ENCODE data around the gene C2orf78. TPM values are rescaled to one million over a fixed set of nuclear protein-coding genes. Genes with fewer than 3 reads are reported as not detected.

Gene C2orf78
- total and polyA plus RNA-seq, 10 donors = not detected

DNA sequence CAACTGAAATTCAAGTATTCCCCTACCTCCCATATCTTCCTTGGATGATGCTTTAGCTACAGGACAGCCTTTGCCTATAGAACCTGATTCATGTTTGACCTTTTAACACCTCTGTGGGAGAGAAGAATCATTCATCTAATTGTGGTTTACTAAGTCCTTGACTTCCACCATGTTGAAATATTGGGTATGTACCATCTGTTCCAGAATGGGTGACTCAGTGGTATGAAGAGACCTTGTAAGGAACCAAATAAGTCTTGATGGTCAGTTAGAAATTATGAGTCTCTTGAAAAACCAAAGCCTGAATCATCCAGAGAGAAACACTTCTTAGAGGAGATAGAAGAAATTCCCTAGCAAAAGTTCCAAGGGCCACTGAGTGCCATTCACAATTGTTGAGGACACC lies 72.2 kb downstream of the C2orf78 start:
- no peak overlapping the region for H3K4me3 ChIP-seq

DNA sequence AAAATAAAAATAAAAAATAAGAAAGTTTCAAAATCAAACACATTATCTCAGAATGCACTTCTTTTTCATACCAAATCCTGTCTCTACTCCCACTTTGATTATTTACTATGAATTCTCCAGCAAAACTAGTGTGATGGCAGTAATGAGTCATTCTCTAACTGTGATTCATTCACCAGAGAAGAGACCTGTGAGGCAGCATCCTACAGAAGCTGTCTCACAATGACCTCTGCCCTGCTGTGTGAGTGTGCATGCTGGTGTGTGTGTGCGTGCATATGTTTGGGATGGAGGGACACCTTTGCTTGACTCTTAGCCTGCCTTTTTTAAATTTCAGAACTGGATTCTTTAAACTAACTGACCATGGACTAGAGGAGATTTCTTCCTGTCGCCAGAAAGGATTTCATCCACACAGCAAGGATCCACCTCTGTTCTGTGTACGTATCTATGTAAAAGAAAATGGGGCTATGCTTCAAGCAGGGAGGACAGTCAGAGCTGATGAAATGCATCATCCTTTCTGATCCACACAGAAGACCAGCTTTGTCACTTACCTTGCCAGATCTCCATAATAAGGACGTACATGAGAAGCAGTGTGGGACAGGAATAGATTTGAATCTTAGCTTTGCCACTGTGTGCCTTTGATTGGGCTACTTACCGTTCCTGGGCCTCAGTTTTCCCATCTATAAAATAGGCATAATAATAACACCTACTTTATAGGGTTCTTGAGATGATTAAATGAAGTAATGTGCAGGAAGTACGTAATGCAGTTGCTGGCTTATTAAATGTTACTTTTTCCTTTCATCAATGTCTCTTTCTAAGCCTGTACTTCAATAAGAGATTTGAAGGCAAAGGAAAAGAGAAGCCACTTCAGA lies 76.0 kb downstream of the C2orf78 start:
- H3K4me1 ChIP-seq = no peaks in the 10 kb centered on the region
- no peaks in the 10 kb centered on the region for H3K9me3 ChIP-seq
- peaks cover 0 to 99% (median 82%) of the 10 kb centered on the region in 6 donors for H3K36me3 ChIP-seq
- no peaks in the 10 kb centered on the region for H3K27me3 ChIP-seq (replicated peaks in 1 of 7)
- intact Hi-C loops (cut with DNase I; ENCODE audit: low total_unique reads) = no loop called here
- H3K4me3 ChIP-seq = no peak overlapping the region
- no peak for DNase-seq
- no peak overlapping the region for H3K27ac ChIP-seq
- 89 to 97% (median 95%) methylated on average over 6 of the region's 6 CpGs for WGBS, 5 donors
- TF ChIP-seq POLR2AphosphoS5 (IDR thresholded peaks at IDR 0.05) (no peak), POLR2A (IDR thresholded peaks at IDR 0.05) (no peak)
- TF ChIP-seq, protein P1, sequence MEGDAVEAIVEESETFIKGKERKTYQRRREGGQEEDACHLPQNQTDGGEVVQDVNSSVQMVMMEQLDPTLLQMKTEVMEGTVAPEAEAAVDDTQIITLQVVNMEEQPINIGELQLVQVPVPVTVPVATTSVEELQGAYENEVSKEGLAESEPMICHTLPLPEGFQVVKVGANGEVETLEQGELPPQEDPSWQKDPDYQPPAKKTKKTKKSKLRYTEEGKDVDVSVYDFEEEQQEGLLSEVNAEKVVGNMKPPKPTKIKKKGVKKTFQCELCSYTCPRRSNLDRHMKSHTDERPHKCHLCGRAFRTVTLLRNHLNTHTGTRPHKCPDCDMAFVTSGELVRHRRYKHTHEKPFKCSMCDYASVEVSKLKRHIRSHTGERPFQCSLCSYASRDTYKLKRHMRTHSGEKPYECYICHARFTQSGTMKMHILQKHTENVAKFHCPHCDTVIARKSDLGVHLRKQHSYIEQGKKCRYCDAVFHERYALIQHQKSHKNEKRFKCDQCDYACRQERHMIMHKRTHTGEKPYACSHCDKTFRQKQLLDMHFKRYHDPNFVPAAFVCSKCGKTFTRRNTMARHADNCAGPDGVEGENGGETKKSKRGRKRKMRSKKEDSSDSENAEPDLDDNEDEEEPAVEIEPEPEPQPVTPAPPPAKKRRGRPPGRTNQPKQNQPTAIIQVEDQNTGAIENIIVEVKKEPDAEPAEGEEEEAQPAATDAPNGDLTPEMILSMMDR (IDR thresholded peaks at IDR 0.05 in 8 of 11, conservative IDR thresholded peaks at IDR 0.05 in 3 of 11) = no peak

More for the DNA sequence above, 72.2 kb downstream of the C2orf78 start:
- peaks cover 0 to 99% (median 80%) of the 10 kb centered on the region in 6 donors for H3K36me3 ChIP-seq
- no peaks in the 10 kb centered on the region for H3K4me1 ChIP-seq
- TF ChIP-seq POLR2A (IDR thresholded peaks at IDR 0.05) (no peak), POLR2AphosphoS5 (IDR thresholded peaks at IDR 0.05) (no peak)
- TF ChIP-seq, protein P1 (IDR thresholded peaks at IDR 0.05 in 8 of 11, conservative IDR thresholded peaks at IDR 0.05 in 3 of 11) = no peak
- H3K27ac ChIP-seq = no peak overlapping the region
- intact Hi-C loops (cut with DNase I; ENCODE audit: low total_unique reads) = no loop called here
- H3K27me3 ChIP-seq (replicated peaks in 1 of 7) = no peaks in the 10 kb centered on the region
- DNase-seq = no peak
- H3K9me3 ChIP-seq = no peaks in the 10 kb centered on the region

DNA sequence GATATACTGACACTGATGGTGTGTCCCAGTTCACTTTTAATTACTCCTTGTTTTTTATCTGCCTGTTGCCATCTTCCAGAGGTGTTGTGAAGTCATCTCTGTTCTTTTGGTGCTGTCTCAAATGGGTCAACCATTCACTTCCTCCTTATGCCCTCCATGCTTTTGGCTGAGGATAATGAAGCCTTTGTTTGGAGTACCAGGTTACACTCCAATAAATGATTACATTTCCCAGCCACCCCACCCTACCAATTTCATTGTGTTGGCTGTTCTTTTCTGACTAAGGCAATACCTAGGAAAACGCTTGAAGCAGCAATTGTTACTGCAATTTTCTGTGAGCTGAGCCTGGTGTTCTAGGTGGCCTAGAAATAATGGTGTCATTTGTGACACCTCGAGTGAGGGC lies 79.0 kb downstream of the C2orf78 start:
- intact Hi-C loops (cut with DNase I; ENCODE audit: low total_unique reads) = no loop called here
- 87 to 98% (median 94%) methylated on average over 2 of the region's 2 CpGs for WGBS, 5 donors

More for the DNA sequence above, 79.0 kb downstream of the C2orf78 start:
- Histone ChIP-seq H3K4me1 (no peaks in the 10 kb centered on the region), H3K27ac (no peak overlapping the region), H3K4me3 (no peak overlapping the region), H3K36me3 (peaks cover 0 to 98% (median 70%) of the 10 kb centered on the region in 6 donors), H3K9me3 (no peaks in the 10 kb centered on the region), H3K27me3 (replicated peaks in 1 of 7) (no peaks in the 10 kb centered on the region)
- TF ChIP-seq, protein P1 (IDR thresholded peaks at IDR 0.05 in 8 of 11, conservative IDR thresholded peaks at IDR 0.05 in 3 of 11) = no peak
- no peak for TF ChIP-seq POLR2A (IDR thresholded peaks at IDR 0.05)
- no peak for TF ChIP-seq POLR2AphosphoS5 (IDR thresholded peaks at IDR 0.05)
- no peak for DNase-seq

Other genes starting within 250 kb of the C2orf78 start
- gene NAT8, start 141.8 kb upstream of the C2orf78 start, total RNA-seq = under 1 TPM in 3 of 7 donors, not detected in 4; 0.66 to 0.88 (median 0.85) TPM
- gene NAT8, start 141.8 kb upstream of the C2orf78 start, polyA plus RNA-seq = under 1 TPM in 2 of 3 donors, not detected in 1; 0.14 to 0.19 TPM
- gene TPRKB, start 46.8 kb upstream of the C2orf78 start, total RNA-seq = 10 to 100 TPM; 15.0 to 36.8 (median 22.4) TPM
- 10 to 100 TPM; 47.7 to 63.3 (median 55.3) TPM for gene TPRKB, start 46.8 kb upstream of the C2orf78 start, polyA plus RNA-seq
- 10 to 100 TPM; 24.5 to 49.3 (median 29.9) TPM for gene DUSP11, start 4.1 kb upstream of the C2orf78 start, total RNA-seq
- 10 to 100 TPM; 17.2 to 25.3 (median 25.1) TPM for gene DUSP11, start 4.1 kb upstream of the C2orf78 start, polyA plus RNA-seq
- gene STAMBP, start 44.8 kb downstream of the C2orf78 start, total RNA-seq = 10 to 100 TPM; 26.2 to 35.1 (median 28.5) TPM
- gene STAMBP, start 44.8 kb downstream of the C2orf78 start, polyA plus RNA-seq = 10 to 100 TPM; 19.5 to 28.5 (median 26.6) TPM
- 10 to 100 TPM in 1 of 7 donors, 1 to 10 TPM in 4, under 1 TPM in 2; 0.60 to 17.6 (median 3.1) TPM for gene ACTG2, start 108.8 kb downstream of the C2orf78 start, total RNA-seq
- 10 to 100 TPM in 1 of 3 donors, 1 to 10 TPM in 2; 3.8 to 10.9 (median 5.0) TPM for gene ACTG2, start 108.8 kb downstream of the C2orf78 start, polyA plus RNA-seq
- 10 to 100 TPM; 41.3 to 85.4 (median 52.0) TPM for gene DGUOK, start 142.7 kb downstream of the C2orf78 start, total RNA-seq
- 100 to 1,000 TPM in 2 of 3 donors, 10 to 100 TPM in 1; 92.0 to 120 (median 103) TPM for gene DGUOK, start 142.7 kb downstream of the C2orf78 start, polyA plus RNA-seq
- 10 to 100 TPM; 18.9 to 27.6 (median 24.0) TPM for gene TET3, start 200.7 kb downstream of the C2orf78 start, total RNA-seq
- gene TET3, start 200.7 kb downstream of the C2orf78 start, polyA plus RNA-seq = 1 to 10 TPM; 1.6 to 3.9 (median 1.7) TPM